HepG2 (cell line): ENCODE data around the gene PC. TPM values are rescaled to one million over a fixed set of nuclear protein-coding genes. Genes with fewer than 3 reads are reported as not detected.

ENCODE experiments used
- ATAC-seq: fragments of 200-7000 bp; cut with Tn5 transposase; 3 replicates; pipeline ENCODE4 v1.9.1; 2020; ENCODE audit warnings: mild to moderate bottlenecking, moderate library complexity
- BruUV-seq: library from RNA; stranded (reverse); fragments of 400-500 nt; replicated peaks from 2 replicates; lab custom pipeline; 2021; lab: Mats Ljungman, UMichigan
- CTCF ChIA-PET: fragments of 300-600 bp; formaldehyde crosslinking; extraction: SDS; loops from one replicate; lab custom pipeline; 2021; ENCODE audit warnings: low total read pairs, inconsistent platforms, low intra/inter-chr PET ratio; lab: Yijun Ruan, JAX
- POLR2A ChIA-PET: fragments of 350-600 bp; sonication (Branson Sonifier 250); formaldehyde crosslinking; loops from one replicate; lab custom pipeline; 2020; ENCODE audit warnings: antibody characterized with exemption, inconsistent platforms; lab: Yijun Ruan, JAX
- DNase-seq: peaks from one replicate; pipeline ENCODE4 v3.0.0-alpha.2; 2015; ENCODE audit warnings: low spot score
- FAIRE-seq: peaks from 3 replicates; lab custom pipeline; 2011; peaks lifted over from hg19 to GRCh38; lab: Jason Lieb, UNC
- H2AFZ ChIP-seq: one replicate; pipeline ENCODE4 v1.6.1; 2011; ENCODE audit warnings: low read length, inconsistent platforms
- H3K27ac ChIP-seq: fragments of 300-600 bp; 3 replicates; pipeline ENCODE4 v1.8.0; 2011; ENCODE audit warnings: mixed run types, mild to moderate bottlenecking, mixed read lengths, low read length, inconsistent platforms; ENCODE audit not compliant: insufficient read depth; ENCODE audit errors: extremely low read length
- H3K27me3 ChIP-seq, 2 experiments: fragments of 200-600 bp in 1 of 2; 2 replicates in 1 of 2; 3 replicates in 1 of 2; pipeline versions ENCODE4 v1.6.0 to v1.8.0; 2011; ENCODE audit warnings: low read length in 2 of 2, mild to moderate bottlenecking in 2 of 2, moderate library complexity in 2 of 2, inconsistent platforms in 1 of 2; ENCODE audit not compliant: insufficient read depth in 2 of 2, control insufficient read depth in 1 of 2
- H3K36me3 ChIP-seq, 2 experiments: fragments of 200-600 bp in 1 of 2; replicated peaks in 1 of 2; 2 replicates in 1 of 2; 3 replicates in 1 of 2; pipeline versions ENCODE4 v1.5.1 to v1.8.0; 2011; ENCODE audit warnings: low read length in 2 of 2, inconsistent platforms in 1 of 2; ENCODE audit not compliant: insufficient read depth in 2 of 2, control insufficient read depth in 1 of 2
- H3K4me1 ChIP-seq: 2 replicates; pipeline ENCODE4 v1.5.1; 2012; ENCODE audit warnings: low read length, inconsistent platforms; ENCODE audit not compliant: insufficient read depth
- H3K4me2 ChIP-seq: 2 replicates; pipeline ENCODE4 v1.6.0; 2011; ENCODE audit warnings: low read depth, low read length, inconsistent platforms
- H3K4me3 ChIP-seq, 3 experiments: fragments of 200-600 bp in 1 of 3; sonication (generic), shearing (Covaris generic) in 1 of 3; replicated peaks in 1 of 3; 2 replicates each; pipeline ENCODE4 v1.5.1; 2011 to 2016; ENCODE audit warnings: low read length in 3 of 3, inconsistent platforms in 2 of 3, low read depth in 2 of 3, mild to moderate bottlenecking in 2 of 3, control low read depth in 1 of 3, mixed read lengths in 1 of 3; ENCODE audit not compliant: insufficient read depth in 1 of 3
- H3K79me2 ChIP-seq: one replicate; pipeline ENCODE4 v1.6.1; 2011; ENCODE audit warnings: low read length, inconsistent platforms; ENCODE audit not compliant: insufficient read depth
- H3K9ac ChIP-seq: 2 replicates; pipeline ENCODE4 v1.6.0; 2011; ENCODE audit warnings: mild to moderate bottlenecking, low read depth, low read length, inconsistent platforms; ENCODE audit not compliant: insufficient read depth
- H3K9me3 ChIP-seq: 2 replicates; pipeline ENCODE4 v1.5.1; 2012; ENCODE audit warnings: mild to moderate bottlenecking, low read length
- H4K20me1 ChIP-seq: 2 replicates; pipeline ENCODE4 v1.6.0; 2011; ENCODE audit warnings: inconsistent platforms, mild to moderate bottlenecking, low read length, moderate library complexity; ENCODE audit not compliant: insufficient read depth
- CEBPB ChIP-seq: IDR thresholded peaks from 2 replicates; pipeline ENCODE4 v1.6.1; 2011; ENCODE audit warnings: low read depth, low read length, improper control_type of control experiment, borderline replicate concordance
- KAT8 ChIP-seq: IDR thresholded peaks from 2 replicates; pipeline ENCODE4 v1.6.1; 2016; ENCODE audit warnings: missing genetic modification reagents, missing compliant biosample characterization
- NR2F6 ChIP-seq, 2 experiments: IDR thresholded peaks; 2 replicates each; pipeline ENCODE4 v1.6.1; 2016; ENCODE audit warnings: antibody characterized with exemption in 1 of 2, mild to moderate bottlenecking in 1 of 2
- PBX2 ChIP-seq: IDR thresholded peaks from 2 replicates; pipeline ENCODE4 v1.6.1; 2016; ENCODE audit warnings: control low read depth
- SALL2 ChIP-seq: sonication (generic); formaldehyde crosslinking; IDR thresholded peaks from 2 replicates; pipeline ENCODE4 v1.8.1; 2023; ENCODE audit warnings: mild to moderate bottlenecking, missing genetic modification reagents, inconsistent platforms
- ZNF484 ChIP-seq: sonication (generic); formaldehyde crosslinking; IDR thresholded peaks from 2 replicates; pipeline ENCODE4 v1.5.1; 2020; ENCODE audit warnings: mild to moderate bottlenecking, low read depth, missing genetic modification reagents, borderline replicate concordance
- ZNF687 ChIP-seq: sonication (generic); formaldehyde crosslinking; IDR thresholded peaks from 2 replicates; pipeline ENCODE4 v1.5.1; 2020; ENCODE audit warnings: mild to moderate bottlenecking, missing genetic modification reagents, moderate library complexity
- ZNF841 ChIP-seq: sonication (generic); formaldehyde crosslinking; IDR thresholded peaks from 2 replicates; pipeline ENCODE4 v1.8.1; 2023; ENCODE audit warnings: missing genetic modification reagents, borderline replicate concordance
- WGBS: methylation state at CpG from one replicate; pipeline ENCODE4 v1.1.6; 2017; ENCODE audit warnings: low lambda C conversion rate; 5-methylcytosine and 5-hydroxymethylcytosine counted together
- in situ Hi-C: cut with HindIII; loops from 2 replicates; pipeline ENCODE4 v1.10.0; 2017; ENCODE audit warnings: low pct_unique_long_range_greater_than_20kb; ENCODE audit not compliant: extremely low pct_ligation_motif_present
- intact Hi-C: fragments of 100-400 bp; cut with micrococcal nuclease; formaldehyde crosslinking; loops from one replicate; pipeline ENCODE4 v1.10.0; 2022; ENCODE audit not compliant: unreplicated experiment
- polyA plus RNA-seq, 8 experiments: library from polyadenylated mRNA; depleted of rRNA in 3 of 8; stranded (reverse) in 7 of 8; unstranded in 1 of 8; fragments of >200 nt; fragmentation: Illumina TruSeq in 4 of 8; extraction: Trizol in 4 of 8; gene quantifications; 2 replicates each; pipeline versions ENCODE4 v1.2.1 to v1.2.3, GENCODE V29; 2011 to 2016; ENCODE audit warnings: low read depth in 4 of 8, missing spikeins in 1 of 8, mixed read lengths in 1 of 8; ENCODE audit not compliant: insufficient read depth in 1 of 8
- total RNA-seq, 5 experiments: library from RNA; depleted of rRNA; stranded (reverse); fragments of >200 nt; fragmentation: Illumina TruSeq; extraction: Trizol; gene quantifications; 2 replicates each; pipeline ENCODE4 v1.2.3, GENCODE V29; 2016; ENCODE audit warnings: low read depth in 1 of 5

Gene PC
- total and polyA plus RNA-seq, 2 of the 13 experiments (the other 11 are each of a cell fraction or from before 2014, with no cell fraction given), result 29.0 to 39.0 TPM

GRCh38 chr11:66973956-66974580 is 15.9 kb upstream of the PC start:
- no peak overlapping the region for H3K27ac ChIP-seq
- H3K4me2 ChIP-seq, result no peak overlapping the region
- H3K4me1 ChIP-seq, result peaks cover 73% of the 10 kb centered on the region
- no peak overlapping the region for H2AFZ ChIP-seq
- no peaks in the 10 kb centered on the region for H3K36me3 ChIP-seq
- no TSS peak for BruUV-seq
- no peaks in the 10 kb centered on the region for H3K27me3 ChIP-seq
- H3K4me3 ChIP-seq, result no peak overlapping the region
- intact Hi-C loops (loop anchor here (2.0 kb wide), 1 partner anchor 71 kb away; no protein-coding TSS in a partner anchor), in situ Hi-C loops (loop anchor here (10.0 kb wide), 1 partner anchor 129 kb away; the partner anchor contains the start of gene RCE1)
- H3K9me3 ChIP-seq, result peaks cover 10% of the 10 kb centered on the region; the same call in 1 of the 2 replicates
- CTCF ChIA-PET, result no interaction called here
- FAIRE-seq (no peak), DNase-seq (no peak), ATAC-seq (no peak)
- H3K79me2 ChIP-seq, result no peaks in the 10 kb centered on the region
- no peak overlapping the region for H3K9ac ChIP-seq
- H4K20me1 ChIP-seq, result no peaks in the 10 kb centered on the region
- POLR2A ChIA-PET, result interaction anchor here (1.1 kb wide), 1 partner anchor 15 kb away, joined by 5 read pairs; the partner anchor contains the start of gene PC
- 14% methylated on average over 6 of the region's 8 CpGs for WGBS
- TF ChIP-seq ZNF841, result no peak
- peak; percentile 62; the same call in 1 of the 2 replicates for TF ChIP-seq CEBPB
- TF ChIP-seq, all 625 proteins: peak for 1

- in situ Hi-C loops, result loop anchor here (10.0 kb wide), 1 partner anchor 127 kb away; the partner anchor contains the start of gene RCE1
- no peak for FAIRE-seq
- Histone ChIP-seq H3K4me3 (peak overlapping the region in 1 of 3 experiments; percentile 56; a peak in 2 of 6 replicates), H3K27me3 (no peaks in the 10 kb centered on the region), H3K36me3 (no peaks in the 10 kb centered on the region), H3K9ac (peak overlapping the region; percentile 21; the same call in 1 of the 2 replicates), H3K79me2 (no peaks in the 10 kb centered on the region), H3K4me2 (peak overlapping the region; percentile 82), H4K20me1 (no peaks in the 10 kb centered on the region), H2AFZ (no peak overlapping the region), H3K27ac (peak overlapping the region; percentile 31), H3K9me3 (no peaks in the 10 kb centered on the region), H3K4me1 (peaks cover 94% of the 10 kb centered on the region)
- TF ChIP-seq KAT8 (CRISPR knock-in tag), result no peak
- TF ChIP-seq ZNF687 (CRISPR knock-in tag), result peak; percentile 9; the same call in 1 of the 2 replicates
- TF ChIP-seq NR2F6 (IDR thresholded peaks at IDR 0.05), result no peak
- no peak for TF ChIP-seq NR2F6 (CRISPR knock-in tag; IDR thresholded peaks at IDR 0.05)
- no peak for TF ChIP-seq ZNF484 (CRISPR knock-in tag)
- 0 out of 2 replicates have a peak, but pooled peaks have one; percentile 5 for TF ChIP-seq SALL2 (CRISPR knock-in tag)
- TF ChIP-seq PBX2, result no peak
- ATAC-seq, result no peak
- intact Hi-C loops, result no loop called here
- DNase-seq, result no peak
- ChIA-PET POLR2A (interaction anchor here (0.5 to 3.3 kb wide), 9 partner anchors 9 to 129 kb away, joined by 3 to 30 read pairs (median 6); partner anchors contain the start of genes PC and RCE1), CTCF (no interaction called here)
- no TSS peak for BruUV-seq
- WGBS, result no CpG with 5 or more reads among the region's 2 CpGs
Observed at GRCh38 chr11:66971488-66971887, 13.3 kb upstream of the PC start.
